Activated B cell treated with CpG ODN at 0.5 μM for 24 hours (primary cell): ENCODE results near the gene COL25A1. TPM values are rescaled to one million over a fixed set of nuclear protein-coding genes. Genes with fewer than 3 reads are reported as not detected.

Source experiments
- ATAC-seq: fragments of 200-7000 bp; cut with Tn5 transposase; one replicate; pipeline ENCODE4 v1.10.0; 2021; ENCODE audit warnings: low read depth, mild to moderate bottlenecking, moderate library complexity
- CTCF ChIA-PET: fragments of 350-600 bp; sonication (Branson Sonifier 250); formaldehyde crosslinking; loops from one replicate; lab custom pipeline; 2021; ENCODE audit warnings: antibody characterized with exemption; lab: Charles Lee
- POLR2A ChIA-PET: fragments of 350-600 bp; sonication (Branson Sonifier 250); formaldehyde crosslinking; loops from one replicate; lab custom pipeline; 2021; ENCODE audit warnings: antibody characterized with exemption; lab: Charles Lee
- DNase-seq: peaks from one replicate; pipeline ENCODE4 v3.0.0; 2022
- H3K27ac Mint-ChIP-seq: one replicate; pipeline ENCODE4 v1.8.0; 2020; ENCODE audit warnings: mixed read lengths
- H3K27me3 Mint-ChIP-seq: one replicate; pipeline ENCODE4 v1.8.0; 2021; ENCODE audit warnings: mixed read lengths
- H3K36me3 Mint-ChIP-seq: one replicate; pipeline ENCODE4 v1.8.0; 2021; ENCODE audit warnings: low read depth, mixed read lengths
- H3K4me1 Mint-ChIP-seq: one replicate; pipeline ENCODE4 v1.8.0; 2021; ENCODE audit warnings: mixed read lengths
- H3K4me3 Mint-ChIP-seq: one replicate; pipeline ENCODE4 v1.8.0; 2020; ENCODE audit warnings: mild to moderate bottlenecking, mixed read lengths
- H3K9me3 Mint-ChIP-seq: one replicate; pipeline ENCODE4 v1.8.0; 2020; ENCODE audit warnings: mixed read lengths
- CTCF ChIP-seq: fragments of 200-600 bp; IDR thresholded peaks from one replicate; pipeline ENCODE4 v1.8.0; 2022; ENCODE audit warnings: antibody characterized with exemption, mild to moderate bottlenecking
- intact Hi-C: fragments of 100-400 bp; cut with micrococcal nuclease; formaldehyde crosslinking; loops from one replicate; pipeline ENCODE4 v1.15.1; 2024
- total RNA-seq: library from RNA; stranded (reverse); gene quantifications from 2 replicates; pipeline ENCODE4 v1.2.3, GENCODE V29; 2022

The COL25A1 gene
- total RNA-seq, 1 donor from 2014 or later: not detected

GRCh38 chr4:108953941-108954340, 348.5 kb downstream of the COL25A1 start:
- Mint-ChIP-seq H3K36me3 (no peaks in the 10 kb centered on the region), H3K4me3 (no peak overlapping the region), H3K27me3 (no peaks in the 10 kb centered on the region), H3K9me3 (no peaks in the 10 kb centered on the region), H3K4me1 (no peaks in the 10 kb centered on the region), H3K27ac (no peak overlapping the region)
- intact Hi-C loops: no loop called here
- no peak for DNase-seq
- CTCF ChIA-PET: no interaction called here
- POLR2A ChIA-PET: no interaction called here
- no peak for TF ChIP-seq CTCF
- no peak for ATAC-seq

- intact Hi-C loops: no loop called here
- Mint-ChIP-seq H3K27me3 (no peaks in the 10 kb centered on the region), H3K4me3 (no peak overlapping the region), H3K27ac (no peak overlapping the region), H3K9me3 (no peaks in the 10 kb centered on the region), H3K36me3 (no peaks in the 10 kb centered on the region), H3K4me1 (no peaks in the 10 kb centered on the region)
- ChIA-PET CTCF (no interaction called here), POLR2A (no interaction called here)
- DNase-seq (no peak), ATAC-seq (no peak)
- no peak for TF ChIP-seq CTCF
Measured at GRCh38 chr4:108950158-108950915, 352.1 kb downstream of the COL25A1 start.

- Mint-ChIP-seq H3K4me1 (no peaks in the 10 kb centered on the region), H3K27me3 (no peaks in the 10 kb centered on the region), H3K27ac (no peak overlapping the region), H3K4me3 (no peak overlapping the region), H3K36me3 (no peaks in the 10 kb centered on the region), H3K9me3 (no peaks in the 10 kb centered on the region)
- no peak for ATAC-seq
- CTCF ChIA-PET: no interaction called here
- DNase-seq: no peak
- intact Hi-C loops: no loop called here
- POLR2A ChIA-PET: no interaction called here
- no peak for TF ChIP-seq CTCF
Measured at GRCh38 chr4:108947526-108947925, 354.9 kb downstream of the COL25A1 start.

- H3K27me3 Mint-ChIP-seq: no peaks in the 10 kb centered on the region
- intact Hi-C loops: no loop called here
- ChIA-PET POLR2A (no interaction called here), CTCF (no interaction called here)
- no peak for TF ChIP-seq CTCF
- no peak overlapping the region for H3K4me3 Mint-ChIP-seq
- H3K9me3 Mint-ChIP-seq: no peaks in the 10 kb centered on the region
- H3K36me3 Mint-ChIP-seq: no peaks in the 10 kb centered on the region
- no peaks in the 10 kb centered on the region for H3K4me1 Mint-ChIP-seq
- no peak overlapping the region for H3K27ac Mint-ChIP-seq
- DNase-seq (no peak), ATAC-seq (no peak)
Measured at GRCh38 chr4:108946237-108946636, 356.2 kb downstream of the COL25A1 start.

GRCh38 chr4:108943976-108944591, 358.4 kb downstream of the COL25A1 start:
- no peak for TF ChIP-seq CTCF
- Mint-ChIP-seq H3K4me3 (no peak overlapping the region), H3K9me3 (no peaks in the 10 kb centered on the region), H3K27me3 (no peaks in the 10 kb centered on the region), H3K36me3 (no peaks in the 10 kb centered on the region), H3K4me1 (no peaks in the 10 kb centered on the region), H3K27ac (no peak overlapping the region)
- ATAC-seq: no peak
- ChIA-PET CTCF (no interaction called here), POLR2A (no interaction called here)
- intact Hi-C loops: no loop called here
- no peak for DNase-seq
